C4-2B (cell line): ENCODE data around the gene DYNLT4.

Experiments
- ZFX ChIP-seq: fragments of 450-650 bp; IDR thresholded peaks from 2 replicates; pipeline ENCODE4 v1.6.1; 2017
- TF ChIP-seq, protein P1 (sequence below): fragments of 450-650 bp; conservative IDR thresholded peaks from 2 replicates; pipeline ENCODE4 v1.5.1; 2017; ENCODE audit warnings: mild to moderate bottlenecking

DNA sequence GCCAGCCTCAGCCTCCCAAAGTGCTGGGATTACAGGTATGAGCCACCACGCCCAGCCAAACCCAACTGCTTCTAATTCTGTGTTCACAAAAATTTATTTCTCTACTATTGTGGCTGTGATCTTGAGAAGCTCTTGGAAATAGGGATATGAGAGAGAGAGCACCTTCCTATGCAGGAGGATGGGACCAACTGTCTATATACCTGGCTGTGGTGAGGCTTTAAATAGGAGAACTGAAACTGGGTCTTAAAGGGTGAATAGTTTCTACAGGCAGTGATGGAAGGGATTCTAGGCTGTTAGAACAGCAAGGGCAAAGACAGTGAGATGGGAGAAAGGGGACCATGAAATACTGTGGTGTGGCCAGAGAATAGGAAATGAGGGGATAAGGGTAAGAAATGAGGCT is 44.2 kb upstream of the DYNLT4 start:
- TF ChIP-seq, protein P1, sequence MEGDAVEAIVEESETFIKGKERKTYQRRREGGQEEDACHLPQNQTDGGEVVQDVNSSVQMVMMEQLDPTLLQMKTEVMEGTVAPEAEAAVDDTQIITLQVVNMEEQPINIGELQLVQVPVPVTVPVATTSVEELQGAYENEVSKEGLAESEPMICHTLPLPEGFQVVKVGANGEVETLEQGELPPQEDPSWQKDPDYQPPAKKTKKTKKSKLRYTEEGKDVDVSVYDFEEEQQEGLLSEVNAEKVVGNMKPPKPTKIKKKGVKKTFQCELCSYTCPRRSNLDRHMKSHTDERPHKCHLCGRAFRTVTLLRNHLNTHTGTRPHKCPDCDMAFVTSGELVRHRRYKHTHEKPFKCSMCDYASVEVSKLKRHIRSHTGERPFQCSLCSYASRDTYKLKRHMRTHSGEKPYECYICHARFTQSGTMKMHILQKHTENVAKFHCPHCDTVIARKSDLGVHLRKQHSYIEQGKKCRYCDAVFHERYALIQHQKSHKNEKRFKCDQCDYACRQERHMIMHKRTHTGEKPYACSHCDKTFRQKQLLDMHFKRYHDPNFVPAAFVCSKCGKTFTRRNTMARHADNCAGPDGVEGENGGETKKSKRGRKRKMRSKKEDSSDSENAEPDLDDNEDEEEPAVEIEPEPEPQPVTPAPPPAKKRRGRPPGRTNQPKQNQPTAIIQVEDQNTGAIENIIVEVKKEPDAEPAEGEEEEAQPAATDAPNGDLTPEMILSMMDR, result no peak
- TF ChIP-seq ZFX, result no peak
